H9 (cell line): ENCODE measurements around the gene P4HB. TPM values are rescaled to one million over a fixed set of nuclear protein-coding genes. Genes with fewer than 3 reads are reported as not detected.

Source experiments
- DNase-seq: peaks from one replicate; pipeline ENCODE4 v3.0.0-alpha.2; 2017
- H2AFZ ChIP-seq: one replicate; pipeline ENCODE4 v1.6.1; 2013; ENCODE audit warnings: mild to moderate bottlenecking, low read length, control low read depth, moderate library complexity
- H2AK5ac ChIP-seq: 2 replicates; pipeline ENCODE4 v1.6.1; 2013; ENCODE audit warnings: low read length, control low read depth, mixed read lengths; ENCODE audit not compliant: insufficient read length
- H2BK120ac ChIP-seq: one replicate; pipeline ENCODE4 v1.6.1; 2013; ENCODE audit warnings: low read depth, mild to moderate bottlenecking, low read length, control low read depth, inconsistent platforms; ENCODE audit not compliant: poor library complexity, severe bottlenecking
- H2BK12ac ChIP-seq: 2 replicates; pipeline ENCODE4 v1.6.1; 2013; ENCODE audit warnings: low read length, control low read depth, mixed read lengths, low read depth; ENCODE audit not compliant: insufficient read length
- H2BK15ac ChIP-seq: 2 replicates; pipeline ENCODE4 v1.6.1; 2013; ENCODE audit warnings: low read depth, low read length, control low read depth
- H2BK20ac ChIP-seq: one replicate; pipeline ENCODE4 v1.6.1; 2013; ENCODE audit warnings: low read depth, mild to moderate bottlenecking, low read length, control low read depth, inconsistent platforms; ENCODE audit not compliant: poor library complexity, severe bottlenecking
- H2BK5ac ChIP-seq: 2 replicates; pipeline ENCODE4 v1.6.1; 2013; ENCODE audit warnings: low read length, control low read depth, mixed read lengths; ENCODE audit not compliant: insufficient read length
- H3K14ac ChIP-seq: 2 replicates; pipeline ENCODE4 v1.6.1; 2013; ENCODE audit warnings: low read length, control low read depth; ENCODE audit not compliant: insufficient read depth
- H3K18ac ChIP-seq: 2 replicates; pipeline ENCODE4 v1.6.1; 2013; ENCODE audit warnings: low read depth, mild to moderate bottlenecking, mixed read lengths, low read length, control low read depth; ENCODE audit not compliant: insufficient read length
- H3K23ac ChIP-seq: 2 replicates; pipeline ENCODE4 v1.6.1; 2013; ENCODE audit warnings: low read length, control low read depth, mixed read lengths, low read depth; ENCODE audit not compliant: insufficient read length
- H3K23me2 ChIP-seq: 2 replicates; pipeline ENCODE4 v1.6.1; 2013; ENCODE audit warnings: low read depth, mild to moderate bottlenecking, mixed read lengths, low read length, control low read depth; ENCODE audit not compliant: insufficient read length, poor library complexity, severe bottlenecking
- H3K27ac ChIP-seq: 2 replicates; pipeline ENCODE4 v1.5.1; 2013; ENCODE audit warnings: low read length, control low read depth, mixed read lengths, low read depth; ENCODE audit not compliant: insufficient read length
- H3K27me3 ChIP-seq: 2 replicates; pipeline ENCODE4 v1.6.1; 2013; ENCODE audit warnings: low read length, control low read depth, inconsistent platforms; ENCODE audit not compliant: insufficient read depth
- H3K4ac ChIP-seq: 2 replicates; pipeline ENCODE4 v1.6.1; 2013; ENCODE audit warnings: low read depth, mild to moderate bottlenecking, control low read depth, inconsistent platforms, low read length, moderate library complexity
- H3K4me1 ChIP-seq: 2 replicates; pipeline ENCODE4 v1.6.1; 2013; ENCODE audit warnings: low read length, control low read depth, inconsistent platforms; ENCODE audit not compliant: insufficient read depth
- H3K4me2 ChIP-seq: 2 replicates; pipeline ENCODE4 v1.6.1; 2013; ENCODE audit warnings: low read length, control low read depth, mixed read lengths; ENCODE audit not compliant: insufficient read length, insufficient read depth
- H3K56ac ChIP-seq: 2 replicates; pipeline ENCODE4 v1.6.1; 2013; ENCODE audit warnings: low read depth, mild to moderate bottlenecking, mixed read lengths, low read length, control low read depth; ENCODE audit not compliant: insufficient read length
- H3K79me1 ChIP-seq: 2 replicates; pipeline ENCODE4 v1.6.1; 2013; ENCODE audit warnings: low read depth, mild to moderate bottlenecking, moderate library complexity, low read length, control low read depth, inconsistent platforms; ENCODE audit not compliant: insufficient read depth, poor library complexity, severe bottlenecking
- H3K79me2 ChIP-seq: 2 replicates; pipeline ENCODE4 v1.6.1; 2013; ENCODE audit warnings: low read length, control low read depth, inconsistent platforms; ENCODE audit not compliant: insufficient read depth
- H3K9ac ChIP-seq: 2 replicates; pipeline ENCODE4 v1.6.1; 2013; ENCODE audit warnings: low read length, control low read depth, mixed read lengths; ENCODE audit not compliant: insufficient read length; ENCODE audit errors: extremely low read depth
- H3K9me3 ChIP-seq: one replicate; pipeline ENCODE4 v1.6.1; 2013; ENCODE audit warnings: low read depth, low read length, inconsistent platforms; ENCODE audit not compliant: control insufficient read depth
- H3T11ph ChIP-seq: one replicate; pipeline ENCODE4 v1.6.1; 2013; ENCODE audit warnings: mild to moderate bottlenecking, low read length, control low read depth, inconsistent platforms
- H4K20me1 ChIP-seq: one replicate; pipeline ENCODE4 v1.6.1; 2013; ENCODE audit not compliant: control insufficient read depth, insufficient read length, insufficient read depth
- H4K5ac ChIP-seq: 2 replicates; pipeline ENCODE4 v1.6.1; 2013; ENCODE audit warnings: low read depth, mild to moderate bottlenecking, mixed read lengths, low read length, control low read depth; ENCODE audit not compliant: insufficient read length
- H4K8ac ChIP-seq: replicated peaks from 2 replicates; pipeline ENCODE4 v1.6.1; 2013; ENCODE audit warnings: low read length, control low read depth, mixed read lengths, low read depth; ENCODE audit not compliant: insufficient read length
- H4K91ac ChIP-seq: 2 replicates; pipeline ENCODE4 v1.6.1; 2013; ENCODE audit warnings: low read depth, mild to moderate bottlenecking, moderate library complexity, mixed read lengths, low read length, control low read depth; ENCODE audit not compliant: insufficient read length
- H3K27ac Mint-ChIP-seq, 3 experiments: 2 replicates in 2 of 3; 3 replicates in 1 of 3; pipeline ENCODE4 v1.8.0; 2020 to 2021; ENCODE audit warnings: mixed read lengths in 3 of 3, mild to moderate bottlenecking in 1 of 3, moderate library complexity in 1 of 3
- H3K27me3 Mint-ChIP-seq: 2 replicates; pipeline ENCODE4 v1.8.0; 2021; ENCODE audit warnings: low read depth, mild to moderate bottlenecking, moderate library complexity, mixed read lengths
- H3K36me3 Mint-ChIP-seq, 3 experiments: 2 replicates in 2 of 3; 3 replicates in 1 of 3; pipeline ENCODE4 v1.8.0; 2020 to 2021; ENCODE audit warnings: low read depth in 3 of 3, mixed read lengths in 3 of 3; ENCODE audit not compliant: insufficient read depth in 1 of 3
- H3K4me1 Mint-ChIP-seq, 2 experiments: 2 replicates each; pipeline ENCODE4 v1.8.0; 2020; ENCODE audit warnings: mixed read lengths in 2 of 2
- H3K4me3 Mint-ChIP-seq, 2 experiments: 2 replicates in 1 of 2; 3 replicates in 1 of 2; pipeline ENCODE4 v1.8.0; 2020 to 2021; ENCODE audit warnings: mild to moderate bottlenecking in 2 of 2, mixed read lengths in 2 of 2, moderate library complexity in 1 of 2
- H3K9me3 Mint-ChIP-seq, 2 experiments: 2 replicates in 1 of 2; 3 replicates in 1 of 2; pipeline ENCODE4 v1.8.0; 2020; ENCODE audit warnings: mild to moderate bottlenecking in 2 of 2, mixed read lengths in 2 of 2, moderate library complexity in 1 of 2
- WGBS: extraction: QIAGEN DNeasy Blood & Tissue Kit; methylation state at CpG from one replicate; pipeline ENCODE4 v1.1.7; 2013; ENCODE audit warnings: missing lambda C conversion rate, low lambda C conversion rate, mixed read lengths; ENCODE audit not compliant: insufficient read length; ENCODE audit errors: extremely low coverage; 5-methylcytosine and 5-hydroxymethylcytosine counted together
- total RNA-seq: library from RNA; stranded (reverse); gene quantifications from 2 replicates; pipeline ENCODE4 v1.2.1, GENCODE V29; 2021
- TF ChIP-seq, protein P1 (sequence below): fragments of 200-600 bp; sonication (generic); conservative IDR thresholded peaks from 3 replicates; pipeline ENCODE4 v1.8.0; 2021; ENCODE audit warnings: antibody characterized with exemption, mild to moderate bottlenecking

The P4HB gene
- total RNA-seq, 1 experiment from 2014 or later: 366 TPM

DNA sequence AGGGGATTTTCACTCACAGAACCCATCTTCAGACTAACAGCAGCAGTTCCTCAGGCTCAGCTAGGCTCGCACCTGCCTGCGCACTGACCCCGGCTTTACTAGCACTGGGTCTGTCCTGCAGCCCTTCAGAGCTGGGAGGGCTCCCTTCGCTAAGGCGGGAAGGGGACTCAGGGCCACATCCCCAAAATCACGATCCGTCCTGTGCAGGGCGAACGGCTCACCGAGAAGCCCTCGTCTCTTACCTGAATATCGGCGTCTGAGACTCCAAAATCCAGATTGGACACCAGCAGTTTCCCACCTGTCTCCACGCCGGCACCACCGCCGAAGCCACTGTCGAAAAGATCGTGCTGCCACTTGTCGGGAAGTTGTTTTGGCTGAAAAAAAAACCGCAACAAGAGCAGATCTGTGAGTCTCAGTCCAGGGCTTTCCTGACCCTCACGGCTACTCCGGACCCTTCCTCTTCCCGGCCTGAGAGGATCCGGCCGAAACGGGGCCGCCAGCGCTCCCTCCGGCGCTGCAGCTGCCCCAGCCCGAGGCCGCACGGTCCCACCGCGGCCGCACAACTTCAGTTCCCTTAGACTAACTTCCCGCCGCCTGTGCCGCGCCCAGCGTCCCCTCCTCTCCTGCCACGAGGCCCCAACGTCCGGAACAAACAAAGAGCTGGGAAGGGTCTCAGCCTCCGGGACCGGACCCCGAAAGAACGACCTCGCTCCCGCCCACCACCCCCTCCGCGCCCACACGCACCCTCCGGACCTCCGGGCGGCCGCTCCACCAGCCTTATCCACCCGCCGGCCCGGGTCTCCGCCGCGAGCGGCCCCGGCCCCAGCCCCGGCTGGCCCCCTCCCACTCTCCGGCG, 30.3 kb upstream of the P4HB start:
- TF ChIP-seq, protein P1, sequence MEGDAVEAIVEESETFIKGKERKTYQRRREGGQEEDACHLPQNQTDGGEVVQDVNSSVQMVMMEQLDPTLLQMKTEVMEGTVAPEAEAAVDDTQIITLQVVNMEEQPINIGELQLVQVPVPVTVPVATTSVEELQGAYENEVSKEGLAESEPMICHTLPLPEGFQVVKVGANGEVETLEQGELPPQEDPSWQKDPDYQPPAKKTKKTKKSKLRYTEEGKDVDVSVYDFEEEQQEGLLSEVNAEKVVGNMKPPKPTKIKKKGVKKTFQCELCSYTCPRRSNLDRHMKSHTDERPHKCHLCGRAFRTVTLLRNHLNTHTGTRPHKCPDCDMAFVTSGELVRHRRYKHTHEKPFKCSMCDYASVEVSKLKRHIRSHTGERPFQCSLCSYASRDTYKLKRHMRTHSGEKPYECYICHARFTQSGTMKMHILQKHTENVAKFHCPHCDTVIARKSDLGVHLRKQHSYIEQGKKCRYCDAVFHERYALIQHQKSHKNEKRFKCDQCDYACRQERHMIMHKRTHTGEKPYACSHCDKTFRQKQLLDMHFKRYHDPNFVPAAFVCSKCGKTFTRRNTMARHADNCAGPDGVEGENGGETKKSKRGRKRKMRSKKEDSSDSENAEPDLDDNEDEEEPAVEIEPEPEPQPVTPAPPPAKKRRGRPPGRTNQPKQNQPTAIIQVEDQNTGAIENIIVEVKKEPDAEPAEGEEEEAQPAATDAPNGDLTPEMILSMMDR: no peak
- H3T11ph ChIP-seq: no peak overlapping the region
- no peak overlapping the region for H4K5ac ChIP-seq
- H3K9ac ChIP-seq: peak overlapping the region; percentile 83
- H3K27ac ChIP-seq: no peak overlapping the region
- no peak overlapping the region for H2BK120ac ChIP-seq
- no peak overlapping the region for H4K8ac ChIP-seq
- H2AK5ac ChIP-seq: no peak overlapping the region
- no peak overlapping the region for H2BK20ac ChIP-seq
- H2AFZ ChIP-seq: no peak overlapping the region
- H3K4me2 ChIP-seq: peak overlapping the region; percentile 83
- H3K23ac ChIP-seq: no peak overlapping the region
- H2BK5ac ChIP-seq: no peak overlapping the region
- H4K20me1 ChIP-seq: no peaks in the 10 kb centered on the region
- no peak overlapping the region for H3K18ac ChIP-seq
- peaks cover 7% of the 10 kb centered on the region for H3K23me2 ChIP-seq
- Mint-ChIP-seq H3K4me1 (peaks cover 3 to 16% of the 10 kb centered on the region in 2 experiments; a peak in 3 of 4 replicates), H3K36me3 (peaks cover 41 to 67% (median 60%) of the 10 kb centered on the region in 3 experiments), H3K27me3 (0 out of 2 replicates have a peak, but pooled peaks cover under 1% of the 10 kb centered on the region), H3K9me3 (no peaks in the 10 kb centered on the region), H3K27ac (peak overlapping the region; percentile 92 to 97 (median 95)), H3K4me3 (peak overlapping the region; percentile 89 to 92)
- no peaks in the 10 kb centered on the region for H3K27me3 ChIP-seq
- H3K14ac ChIP-seq: peak overlapping the region; percentile 68
- H2BK12ac ChIP-seq: no peak overlapping the region
- no peaks in the 10 kb centered on the region for H3K4me1 ChIP-seq
- no peak overlapping the region; the same call in 1 of the 2 replicates for H3K4ac ChIP-seq
- no peaks in the 10 kb centered on the region for H3K9me3 ChIP-seq
- peaks cover 24% of the 10 kb centered on the region for H3K79me1 ChIP-seq
- H4K91ac ChIP-seq: no peak overlapping the region
- H2BK15ac ChIP-seq: no peak overlapping the region
- DNase-seq: peak; percentile 31
- peaks cover 17% of the 10 kb centered on the region; the same call in 1 of the 2 replicates for H3K79me2 ChIP-seq
- WGBS: no CpG with 5 or more reads among the region's 69 CpGs
- no peak overlapping the region for H3K56ac ChIP-seq
